Ovary (tissue), 3 donors: ENCODE results near the gene CFAP90.

Experiments
- POLR2A ChIP-seq: fragments of 450-650 bp; IDR thresholded peaks from one replicate; pipeline ENCODE4 v1.6.1; 2017; ENCODE audit warnings: antibody characterized with exemption, mild to moderate bottlenecking, moderate library complexity
- TF ChIP-seq, protein P1 (sequence below), 3 donors: fragments of 450-650 bp in 2 of 3; fragments of 200-600 bp in 1 of 3; IDR thresholded peaks; one replicate each; pipeline versions ENCODE4 v1.5.1 to v1.8.0; 2016 to 2022; ENCODE audit warnings: antibody characterized with exemption in 3 of 3, mild to moderate bottlenecking in 1 of 3
- donor health status: DM: no; HTN: no; CAD: no.

DNA sequence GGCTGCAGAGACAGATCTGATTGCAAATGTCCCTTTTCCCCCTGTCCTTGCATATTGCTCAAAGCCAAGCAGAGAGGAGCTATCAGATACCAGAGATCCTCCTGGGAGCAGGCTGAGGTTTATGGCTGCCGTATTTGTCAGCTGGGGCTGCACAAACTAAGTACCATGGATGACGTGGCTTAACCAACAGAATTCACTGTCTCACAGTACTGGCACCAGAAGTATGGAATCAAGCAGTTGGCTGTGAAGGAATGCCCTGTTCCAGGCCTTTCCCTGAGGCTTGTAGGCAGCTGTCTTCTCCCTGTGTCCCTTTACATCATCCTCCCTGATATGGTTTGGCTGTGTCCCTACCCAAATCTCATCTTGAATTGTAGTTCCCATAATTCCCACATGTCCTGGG lies 2.6 kb downstream of the CFAP90 start:
- TF ChIP-seq, protein P1, sequence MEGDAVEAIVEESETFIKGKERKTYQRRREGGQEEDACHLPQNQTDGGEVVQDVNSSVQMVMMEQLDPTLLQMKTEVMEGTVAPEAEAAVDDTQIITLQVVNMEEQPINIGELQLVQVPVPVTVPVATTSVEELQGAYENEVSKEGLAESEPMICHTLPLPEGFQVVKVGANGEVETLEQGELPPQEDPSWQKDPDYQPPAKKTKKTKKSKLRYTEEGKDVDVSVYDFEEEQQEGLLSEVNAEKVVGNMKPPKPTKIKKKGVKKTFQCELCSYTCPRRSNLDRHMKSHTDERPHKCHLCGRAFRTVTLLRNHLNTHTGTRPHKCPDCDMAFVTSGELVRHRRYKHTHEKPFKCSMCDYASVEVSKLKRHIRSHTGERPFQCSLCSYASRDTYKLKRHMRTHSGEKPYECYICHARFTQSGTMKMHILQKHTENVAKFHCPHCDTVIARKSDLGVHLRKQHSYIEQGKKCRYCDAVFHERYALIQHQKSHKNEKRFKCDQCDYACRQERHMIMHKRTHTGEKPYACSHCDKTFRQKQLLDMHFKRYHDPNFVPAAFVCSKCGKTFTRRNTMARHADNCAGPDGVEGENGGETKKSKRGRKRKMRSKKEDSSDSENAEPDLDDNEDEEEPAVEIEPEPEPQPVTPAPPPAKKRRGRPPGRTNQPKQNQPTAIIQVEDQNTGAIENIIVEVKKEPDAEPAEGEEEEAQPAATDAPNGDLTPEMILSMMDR (IDR thresholded peaks at IDR 0.05) = no peak
- TF ChIP-seq POLR2A = no peak
